Tibial nerve (tissue), 4 donors: Measurements from ENCODE around the gene ANKRD62.

ENCODE experiments used
- CTCF ChIP-seq, 5 experiments: fragments of 200-600 bp in 3 of 5; fragments of 450-650 bp in 2 of 5; sonication (generic) in 3 of 5; IDR thresholded peaks; one replicate each; pipeline ENCODE4 v1.5.1; 2016 to 2019; ENCODE audit warnings: antibody characterized with exemption in 5 of 5, mild to moderate bottlenecking in 3 of 5, moderate library complexity in 2 of 5
- EP300 ChIP-seq, 2 donors: sonication (generic); formaldehyde crosslinking; IDR thresholded peaks; one replicate each; pipeline ENCODE4 v1.6.1; 2017; ENCODE audit warnings: antibody characterized with exemption in 2 of 2, mild to moderate bottlenecking in 1 of 2
- POLR2A ChIP-seq, 2 donors: fragments of 450-650 bp; IDR thresholded peaks; one replicate each; pipeline ENCODE4 v1.6.1; 2017; ENCODE audit warnings: antibody characterized with exemption in 2 of 2, mild to moderate bottlenecking in 2 of 2, moderate library complexity in 2 of 2

- TF ChIP-seq CTCF (IDR thresholded peaks at IDR 0.05) = no peak
- no peak for TF ChIP-seq EP300 (IDR thresholded peaks at IDR 0.05)
- no peak for TF ChIP-seq POLR2A (IDR thresholded peaks at IDR 0.05)
These were observed 65.8 kb downstream of the ANKRD62 start for GRCh38 chr18:12159446-12159845.
